ENCODE measurements around the gene CRTC1.

DNA sequence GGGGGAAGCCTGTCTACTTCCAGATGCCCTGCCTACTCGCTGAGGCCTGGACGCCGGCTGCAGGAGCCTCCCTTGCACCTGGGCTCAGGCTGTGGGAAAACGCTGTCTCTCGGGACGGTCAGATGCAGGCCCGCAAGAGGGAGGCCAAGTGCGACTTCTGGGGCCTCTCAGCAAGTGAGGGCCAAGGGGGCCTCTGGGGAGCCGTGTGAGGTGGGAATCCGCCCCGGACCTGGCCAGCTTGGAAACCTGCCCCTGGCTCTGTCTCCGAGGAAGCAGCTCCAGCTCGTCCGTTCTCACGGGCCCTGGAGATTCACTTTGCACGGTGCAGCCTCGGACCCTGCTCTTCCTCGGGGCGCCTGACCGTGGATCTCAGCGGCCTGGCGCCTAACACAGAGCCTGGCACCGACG, 11.4 kb upstream of the CRTC1 start:
- TF ChIP-seq, protein P1, sequence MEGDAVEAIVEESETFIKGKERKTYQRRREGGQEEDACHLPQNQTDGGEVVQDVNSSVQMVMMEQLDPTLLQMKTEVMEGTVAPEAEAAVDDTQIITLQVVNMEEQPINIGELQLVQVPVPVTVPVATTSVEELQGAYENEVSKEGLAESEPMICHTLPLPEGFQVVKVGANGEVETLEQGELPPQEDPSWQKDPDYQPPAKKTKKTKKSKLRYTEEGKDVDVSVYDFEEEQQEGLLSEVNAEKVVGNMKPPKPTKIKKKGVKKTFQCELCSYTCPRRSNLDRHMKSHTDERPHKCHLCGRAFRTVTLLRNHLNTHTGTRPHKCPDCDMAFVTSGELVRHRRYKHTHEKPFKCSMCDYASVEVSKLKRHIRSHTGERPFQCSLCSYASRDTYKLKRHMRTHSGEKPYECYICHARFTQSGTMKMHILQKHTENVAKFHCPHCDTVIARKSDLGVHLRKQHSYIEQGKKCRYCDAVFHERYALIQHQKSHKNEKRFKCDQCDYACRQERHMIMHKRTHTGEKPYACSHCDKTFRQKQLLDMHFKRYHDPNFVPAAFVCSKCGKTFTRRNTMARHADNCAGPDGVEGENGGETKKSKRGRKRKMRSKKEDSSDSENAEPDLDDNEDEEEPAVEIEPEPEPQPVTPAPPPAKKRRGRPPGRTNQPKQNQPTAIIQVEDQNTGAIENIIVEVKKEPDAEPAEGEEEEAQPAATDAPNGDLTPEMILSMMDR (IDR thresholded peaks at IDR 0.05), result no peak
- TF ChIP-seq POLR2A (IDR thresholded peaks at IDR 0.05), result no peak
